Effector memory CD4-positive, alpha-beta T cell (primary cell): ENCODE data around the gene POSTN.

Experiments used
- DNase-seq, 3 donors: peaks; one replicate each; pipeline ENCODE4 v3.0.0-alpha.2; 2020
- H3K27ac ChIP-seq: 2 replicates; pipeline ENCODE4 v1.7.0; 2013; ENCODE audit warnings: mild to moderate bottlenecking, low read length, moderate library complexity; ENCODE audit not compliant: insufficient read depth, poor library complexity, severe bottlenecking
- H3K27me3 ChIP-seq: replicated peaks from 2 replicates; pipeline ENCODE4 v1.7.0; 2013; ENCODE audit warnings: mild to moderate bottlenecking, low read length; ENCODE audit not compliant: insufficient read depth, control insufficient read depth, poor library complexity, severe bottlenecking
- H3K36me3 ChIP-seq: 2 replicates; pipeline ENCODE4 v1.7.0; 2013; ENCODE audit warnings: mild to moderate bottlenecking, low read length, moderate library complexity; ENCODE audit not compliant: control insufficient read depth, insufficient read depth
- H3K4me1 ChIP-seq: 2 replicates; pipeline ENCODE4 v1.7.0; 2013; ENCODE audit warnings: low read length, mild to moderate bottlenecking; ENCODE audit not compliant: control insufficient read depth, insufficient read depth, poor library complexity, severe bottlenecking
- H3K4me3 ChIP-seq: 2 replicates; pipeline ENCODE4 v1.7.0; 2013; ENCODE audit warnings: low read length, low read depth, mild to moderate bottlenecking; ENCODE audit not compliant: insufficient read depth, poor library complexity, severe bottlenecking
- H3K9me3 ChIP-seq: 2 replicates; pipeline ENCODE4 v1.7.0; 2013; ENCODE audit warnings: mild to moderate bottlenecking, low read length, moderate library complexity; ENCODE audit not compliant: control insufficient read depth
- total RNA-seq, 3 donors: gene quantifications; one replicate each; lab custom pipeline; 2026; lab: John Stamatoyannopoulos, UW

Gene POSTN, protein sequence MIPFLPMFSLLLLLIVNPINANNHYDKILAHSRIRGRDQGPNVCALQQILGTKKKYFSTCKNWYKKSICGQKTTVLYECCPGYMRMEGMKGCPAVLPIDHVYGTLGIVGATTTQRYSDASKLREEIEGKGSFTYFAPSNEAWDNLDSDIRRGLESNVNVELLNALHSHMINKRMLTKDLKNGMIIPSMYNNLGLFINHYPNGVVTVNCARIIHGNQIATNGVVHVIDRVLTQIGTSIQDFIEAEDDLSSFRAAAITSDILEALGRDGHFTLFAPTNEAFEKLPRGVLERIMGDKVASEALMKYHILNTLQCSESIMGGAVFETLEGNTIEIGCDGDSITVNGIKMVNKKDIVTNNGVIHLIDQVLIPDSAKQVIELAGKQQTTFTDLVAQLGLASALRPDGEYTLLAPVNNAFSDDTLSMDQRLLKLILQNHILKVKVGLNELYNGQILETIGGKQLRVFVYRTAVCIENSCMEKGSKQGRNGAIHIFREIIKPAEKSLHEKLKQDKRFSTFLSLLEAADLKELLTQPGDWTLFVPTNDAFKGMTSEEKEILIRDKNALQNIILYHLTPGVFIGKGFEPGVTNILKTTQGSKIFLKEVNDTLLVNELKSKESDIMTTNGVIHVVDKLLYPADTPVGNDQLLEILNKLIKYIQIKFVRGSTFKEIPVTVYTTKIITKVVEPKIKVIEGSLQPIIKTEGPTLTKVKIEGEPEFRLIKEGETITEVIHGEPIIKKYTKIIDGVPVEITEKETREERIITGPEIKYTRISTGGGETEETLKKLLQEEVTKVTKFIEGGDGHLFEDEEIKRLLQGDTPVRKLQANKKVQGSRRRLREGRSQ
- total RNA-seq, result 0 reads per million in 3 donors

DNA sequence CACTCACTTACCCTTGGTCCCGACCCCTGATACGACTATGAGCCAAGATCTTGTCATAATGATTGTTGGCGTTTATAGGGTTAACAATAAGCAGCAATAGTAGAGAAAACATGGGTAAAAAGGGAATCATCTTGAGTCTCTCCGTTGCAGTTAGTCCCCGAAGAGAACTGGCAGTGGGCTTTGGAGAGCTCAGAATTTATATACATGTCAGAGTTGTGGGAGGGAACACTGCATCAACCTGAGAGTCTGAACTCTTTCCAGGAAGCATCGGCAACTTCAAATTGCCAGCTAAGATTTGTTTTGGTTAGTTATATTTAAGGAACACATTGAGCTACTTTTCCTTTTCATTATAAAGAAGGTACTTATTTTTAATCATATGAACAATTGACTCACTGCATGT lies at the start of gene POSTN:
Gene POSTN (minus strand): TSS at position 172 of the 400 bp plus-strand sequence. CDS start 42 bp downstream, at position 130.
- H3K4me3 ChIP-seq, result no peak within 1 kb of the TSS
- H3K9me3 ChIP-seq, result no peaks in the 10 kb centered on the region
- H3K27ac ChIP-seq, result no peak within 1 kb of the TSS
- H3K27me3 ChIP-seq, result no peaks in the 10 kb centered on the region
- H3K36me3 ChIP-seq, result no peaks in the 10 kb centered on the region
- H3K4me1 ChIP-seq, result no peaks in the 10 kb centered on the region
- DNase-seq, result no peak

DNA sequence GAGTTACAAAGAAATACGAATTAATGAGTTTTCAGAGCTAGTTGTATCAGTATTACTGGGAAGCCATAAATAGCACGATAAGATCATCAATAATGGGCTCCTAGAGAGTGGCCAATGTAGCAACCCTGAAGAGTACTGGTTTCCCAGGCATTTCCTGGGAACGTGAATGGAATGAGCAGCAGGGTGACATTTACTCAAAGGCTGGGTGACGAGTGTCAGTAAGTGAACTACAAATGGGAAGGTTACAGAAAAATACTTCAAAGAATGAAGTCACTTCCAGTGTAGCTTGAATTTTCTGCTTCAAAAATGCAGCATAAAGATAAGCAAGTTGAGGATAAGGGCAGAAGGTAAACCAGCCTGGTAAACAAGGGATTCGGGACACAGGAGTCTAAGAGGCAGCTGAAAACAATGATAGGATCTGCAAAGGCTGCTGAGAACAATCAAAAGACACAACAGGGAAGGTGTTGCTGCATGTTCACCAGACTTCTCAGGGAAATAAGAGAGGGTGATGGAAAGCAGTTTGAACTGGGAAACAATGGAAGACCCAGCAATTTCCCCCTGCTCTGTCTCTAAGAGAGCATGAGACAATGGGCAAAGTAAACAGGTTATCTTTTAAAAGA lies 48.6 kb upstream of the POSTN start:
- no peak for DNase-seq

DNA sequence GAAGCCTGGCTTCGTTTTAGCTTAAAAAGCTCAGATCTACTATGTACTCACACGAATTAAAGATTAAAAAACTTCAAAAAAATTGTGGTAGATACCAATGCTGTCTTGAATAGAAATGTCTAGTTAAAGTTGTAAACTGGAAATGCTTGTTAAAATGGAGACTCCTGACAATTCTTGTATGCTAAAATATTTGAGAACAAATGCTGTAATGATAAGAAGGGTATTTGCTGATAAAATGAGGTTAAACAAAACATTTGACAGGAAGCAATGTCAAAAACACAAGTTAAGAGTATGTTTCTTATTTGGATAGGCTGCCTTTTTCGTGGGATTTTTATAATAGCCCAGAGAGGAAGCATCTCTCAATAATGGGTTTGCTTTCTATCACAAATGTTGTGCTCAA lies 48.0 kb upstream of the POSTN start:
- Histone ChIP-seq H3K27ac (no peak overlapping the region), H3K36me3 (no peaks in the 10 kb centered on the region), H3K9me3 (no peaks in the 10 kb centered on the region), H3K4me3 (no peak overlapping the region), H3K27me3 (no peaks in the 10 kb centered on the region), H3K4me1 (no peaks in the 10 kb centered on the region)
- DNase-seq, result no peak

More for the DNA sequence above, 48.6 kb upstream of the POSTN start:
- Histone ChIP-seq H3K4me3 (no peak overlapping the region), H3K27me3 (no peaks in the 10 kb centered on the region), H3K36me3 (no peaks in the 10 kb centered on the region), H3K27ac (no peak overlapping the region), H3K4me1 (no peaks in the 10 kb centered on the region), H3K9me3 (no peaks in the 10 kb centered on the region)

DNA sequence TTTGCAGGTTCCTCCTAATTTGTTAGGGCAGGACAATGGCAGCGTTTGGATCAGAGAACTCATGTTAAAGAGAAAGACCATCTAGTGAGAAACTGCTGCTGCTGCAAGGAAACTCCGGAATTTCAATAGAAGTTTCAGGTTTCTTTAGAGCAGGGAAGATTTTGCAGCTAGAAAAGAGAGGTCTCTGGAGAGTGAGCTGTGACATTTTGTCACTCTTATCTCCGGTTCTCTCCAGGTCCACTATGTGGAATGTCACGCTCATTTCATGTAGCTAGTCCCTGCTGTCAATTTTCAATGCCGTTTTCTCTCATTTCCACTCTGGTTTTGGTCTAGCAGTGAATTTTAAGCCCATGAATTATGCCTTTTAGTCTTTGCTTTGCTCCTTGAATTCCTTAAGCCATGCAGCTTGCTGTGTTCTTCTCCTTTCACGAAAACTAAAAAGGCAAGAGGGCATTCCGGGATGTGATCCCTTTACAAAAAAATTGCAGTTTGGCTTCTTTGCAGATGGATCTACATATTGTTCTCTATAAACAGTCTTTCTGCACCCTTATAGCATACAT lies 46.7 kb upstream of the POSTN start:
- Histone ChIP-seq H3K36me3 (no peaks in the 10 kb centered on the region), H3K27ac (no peak overlapping the region), H3K4me1 (no peaks in the 10 kb centered on the region), H3K4me3 (no peak overlapping the region), H3K27me3 (no peaks in the 10 kb centered on the region), H3K9me3 (no peaks in the 10 kb centered on the region)
- no peak for DNase-seq

DNA sequence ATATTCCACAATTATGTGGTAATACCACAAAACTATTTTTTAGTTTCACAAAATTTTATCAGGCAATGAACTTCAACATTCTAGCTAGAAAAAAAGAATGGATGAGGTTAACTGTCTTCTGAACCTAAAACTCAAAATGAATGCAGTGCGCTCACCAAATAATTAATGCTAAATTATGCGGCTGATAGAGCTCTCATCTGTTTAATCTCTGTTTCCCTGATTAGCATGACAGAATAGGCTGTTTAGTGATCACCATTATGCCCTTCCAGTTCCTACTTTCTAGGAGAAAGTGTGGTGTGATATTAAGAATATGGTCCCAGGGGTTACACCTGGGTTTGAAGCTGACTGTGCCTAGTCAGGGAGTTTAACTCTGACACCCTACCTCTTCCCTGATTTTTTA lies 42.8 kb upstream of the POSTN start:
- Histone ChIP-seq H3K27ac (no peak overlapping the region), H3K36me3 (no peaks in the 10 kb centered on the region), H3K4me3 (no peak overlapping the region), H3K4me1 (no peaks in the 10 kb centered on the region), H3K27me3 (no peaks in the 10 kb centered on the region), H3K9me3 (no peaks in the 10 kb centered on the region)
- DNase-seq, result no peak

DNA sequence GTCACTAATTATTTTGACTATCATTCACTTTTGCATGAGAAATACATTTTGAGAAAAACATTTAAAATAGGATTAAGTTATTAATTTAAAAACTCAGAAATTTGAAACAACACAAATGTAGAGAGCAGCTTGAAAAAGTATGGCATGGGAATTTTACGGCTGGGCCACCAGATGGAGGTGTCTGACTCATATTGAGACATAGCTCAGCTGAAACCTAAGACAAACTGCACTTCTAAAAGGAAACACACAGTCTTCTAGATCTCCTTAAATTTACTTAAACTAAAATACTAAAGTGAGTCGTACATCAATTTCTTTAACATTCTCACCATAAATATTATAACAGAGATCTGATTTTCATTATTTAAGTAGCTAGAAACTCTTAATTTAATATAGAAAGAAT lies 41.9 kb upstream of the POSTN start:
- Histone ChIP-seq H3K27me3 (no peaks in the 10 kb centered on the region), H3K4me1 (no peaks in the 10 kb centered on the region), H3K4me3 (no peak overlapping the region), H3K9me3 (no peaks in the 10 kb centered on the region), H3K27ac (no peak overlapping the region), H3K36me3 (no peaks in the 10 kb centered on the region)
- DNase-seq, result no peak

DNA sequence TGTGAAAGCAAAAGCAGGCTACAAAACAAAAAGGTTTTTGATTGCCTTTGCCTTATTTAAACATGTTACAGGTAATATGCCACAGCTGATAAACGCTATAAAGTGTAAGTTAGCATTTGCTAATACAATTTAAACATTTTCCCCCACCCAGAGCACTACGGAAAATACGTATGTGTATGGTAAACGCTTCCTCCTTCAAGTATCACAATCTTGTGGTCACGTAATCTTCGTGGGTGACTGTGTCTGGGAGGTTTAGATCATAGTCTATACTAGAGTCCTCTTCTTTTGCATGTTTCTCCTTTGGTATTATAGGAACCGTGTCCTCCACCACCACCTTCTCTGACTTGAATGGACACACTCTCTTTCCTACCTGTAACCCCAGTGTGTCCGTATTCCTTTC lies 38.1 kb upstream of the POSTN start:
- Histone ChIP-seq H3K36me3 (no peaks in the 10 kb centered on the region), H3K27ac (no peak overlapping the region), H3K4me1 (no peaks in the 10 kb centered on the region), H3K9me3 (no peaks in the 10 kb centered on the region), H3K4me3 (no peak overlapping the region), H3K27me3 (no peaks in the 10 kb centered on the region)
- DNase-seq, result no peak

DNA sequence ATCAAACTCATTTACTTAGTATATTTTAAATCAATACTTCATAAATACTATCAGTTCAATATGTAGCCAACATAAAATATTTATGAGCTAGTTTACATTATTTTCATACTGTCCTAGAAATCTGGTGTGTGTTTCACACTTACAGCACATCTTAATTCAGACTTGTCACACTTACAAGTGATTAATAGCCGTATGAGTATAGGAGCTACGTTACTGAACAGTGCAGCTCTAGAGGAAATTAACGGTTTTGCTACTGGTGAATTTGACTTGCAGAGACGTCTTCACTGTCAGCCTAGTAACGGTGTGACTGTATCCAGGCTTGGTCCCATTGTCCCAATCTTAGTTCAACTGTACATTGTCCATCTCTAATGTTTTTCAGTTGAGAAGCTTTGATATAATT lies 33.7 kb upstream of the POSTN start:
- no peaks in the 10 kb centered on the region for H3K9me3 ChIP-seq
- no peaks in the 10 kb centered on the region for H3K4me1 ChIP-seq
- no peak overlapping the region for H3K27ac ChIP-seq
- no peaks in the 10 kb centered on the region for H3K27me3 ChIP-seq
- no peak for DNase-seq
- H3K36me3 ChIP-seq, result no peaks in the 10 kb centered on the region
- no peak overlapping the region for H3K4me3 ChIP-seq

DNA sequence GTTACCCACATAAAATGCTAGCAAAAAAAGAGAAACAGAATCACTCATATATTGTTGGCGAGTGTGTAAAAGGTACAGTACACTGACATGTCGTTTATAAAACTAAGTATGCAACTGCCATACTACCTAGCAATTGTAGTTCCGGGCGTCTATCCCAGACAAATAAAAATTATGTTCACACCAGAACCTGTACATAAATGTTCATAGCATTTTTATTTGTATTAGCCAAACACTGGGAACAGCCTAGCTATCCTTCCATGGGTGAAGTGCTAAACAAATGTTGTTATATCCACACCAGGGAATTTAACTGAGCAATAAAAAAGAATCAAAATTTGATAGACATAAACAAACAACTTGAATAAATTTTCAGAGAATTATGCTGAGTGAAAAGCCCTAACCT lies 28.9 kb upstream of the POSTN start:
- Histone ChIP-seq H3K27me3 (no peaks in the 10 kb centered on the region), H3K9me3 (no peaks in the 10 kb centered on the region), H3K4me3 (no peak overlapping the region), H3K27ac (no peak overlapping the region), H3K36me3 (no peaks in the 10 kb centered on the region), H3K4me1 (no peaks in the 10 kb centered on the region)
- DNase-seq, result no peak
